H9 (cell line): Measurements from ENCODE around the gene CEP55. TPM values are rescaled to one million over a fixed set of nuclear protein-coding genes. Genes with fewer than 3 reads are reported as not detected.

ENCODE experiments used
- DNase-seq: peaks from one replicate; pipeline ENCODE4 v3.0.0-alpha.2; 2017
- H2AFZ ChIP-seq: one replicate; pipeline ENCODE4 v1.6.1; 2013; ENCODE audit warnings: mild to moderate bottlenecking, low read length, control low read depth, moderate library complexity
- H2AK5ac ChIP-seq: 2 replicates; pipeline ENCODE4 v1.6.1; 2013; ENCODE audit warnings: low read length, control low read depth, mixed read lengths; ENCODE audit not compliant: insufficient read length
- H2BK120ac ChIP-seq: one replicate; pipeline ENCODE4 v1.6.1; 2013; ENCODE audit warnings: low read depth, mild to moderate bottlenecking, low read length, control low read depth, inconsistent platforms; ENCODE audit not compliant: poor library complexity, severe bottlenecking
- H2BK12ac ChIP-seq: 2 replicates; pipeline ENCODE4 v1.6.1; 2013; ENCODE audit warnings: low read length, control low read depth, mixed read lengths, low read depth; ENCODE audit not compliant: insufficient read length
- H2BK15ac ChIP-seq: 2 replicates; pipeline ENCODE4 v1.6.1; 2013; ENCODE audit warnings: low read depth, low read length, control low read depth
- H2BK20ac ChIP-seq: one replicate; pipeline ENCODE4 v1.6.1; 2013; ENCODE audit warnings: low read depth, mild to moderate bottlenecking, low read length, control low read depth, inconsistent platforms; ENCODE audit not compliant: poor library complexity, severe bottlenecking
- H2BK5ac ChIP-seq: 2 replicates; pipeline ENCODE4 v1.6.1; 2013; ENCODE audit warnings: low read length, control low read depth, mixed read lengths; ENCODE audit not compliant: insufficient read length
- H3K14ac ChIP-seq: 2 replicates; pipeline ENCODE4 v1.6.1; 2013; ENCODE audit warnings: low read length, control low read depth; ENCODE audit not compliant: insufficient read depth
- H3K18ac ChIP-seq: 2 replicates; pipeline ENCODE4 v1.6.1; 2013; ENCODE audit warnings: low read depth, mild to moderate bottlenecking, mixed read lengths, low read length, control low read depth; ENCODE audit not compliant: insufficient read length
- H3K23ac ChIP-seq: 2 replicates; pipeline ENCODE4 v1.6.1; 2013; ENCODE audit warnings: low read length, control low read depth, mixed read lengths, low read depth; ENCODE audit not compliant: insufficient read length
- H3K23me2 ChIP-seq: 2 replicates; pipeline ENCODE4 v1.6.1; 2013; ENCODE audit warnings: low read depth, mild to moderate bottlenecking, mixed read lengths, low read length, control low read depth; ENCODE audit not compliant: insufficient read length, poor library complexity, severe bottlenecking
- H3K27ac ChIP-seq: 2 replicates; pipeline ENCODE4 v1.5.1; 2013; ENCODE audit warnings: low read length, control low read depth, mixed read lengths, low read depth; ENCODE audit not compliant: insufficient read length
- H3K27me3 ChIP-seq: 2 replicates; pipeline ENCODE4 v1.6.1; 2013; ENCODE audit warnings: low read length, control low read depth, inconsistent platforms; ENCODE audit not compliant: insufficient read depth
- H3K4ac ChIP-seq: 2 replicates; pipeline ENCODE4 v1.6.1; 2013; ENCODE audit warnings: low read depth, mild to moderate bottlenecking, control low read depth, inconsistent platforms, low read length, moderate library complexity
- H3K4me1 ChIP-seq: 2 replicates; pipeline ENCODE4 v1.6.1; 2013; ENCODE audit warnings: low read length, control low read depth, inconsistent platforms; ENCODE audit not compliant: insufficient read depth
- H3K4me2 ChIP-seq: 2 replicates; pipeline ENCODE4 v1.6.1; 2013; ENCODE audit warnings: low read length, control low read depth, mixed read lengths; ENCODE audit not compliant: insufficient read length, insufficient read depth
- H3K56ac ChIP-seq: 2 replicates; pipeline ENCODE4 v1.6.1; 2013; ENCODE audit warnings: low read depth, mild to moderate bottlenecking, mixed read lengths, low read length, control low read depth; ENCODE audit not compliant: insufficient read length
- H3K79me1 ChIP-seq: 2 replicates; pipeline ENCODE4 v1.6.1; 2013; ENCODE audit warnings: low read depth, mild to moderate bottlenecking, moderate library complexity, low read length, control low read depth, inconsistent platforms; ENCODE audit not compliant: insufficient read depth, poor library complexity, severe bottlenecking
- H3K79me2 ChIP-seq: 2 replicates; pipeline ENCODE4 v1.6.1; 2013; ENCODE audit warnings: low read length, control low read depth, inconsistent platforms; ENCODE audit not compliant: insufficient read depth
- H3K9ac ChIP-seq: 2 replicates; pipeline ENCODE4 v1.6.1; 2013; ENCODE audit warnings: low read length, control low read depth, mixed read lengths; ENCODE audit not compliant: insufficient read length; ENCODE audit errors: extremely low read depth
- H3K9me3 ChIP-seq: one replicate; pipeline ENCODE4 v1.6.1; 2013; ENCODE audit warnings: low read depth, low read length, inconsistent platforms; ENCODE audit not compliant: control insufficient read depth
- H3T11ph ChIP-seq: one replicate; pipeline ENCODE4 v1.6.1; 2013; ENCODE audit warnings: mild to moderate bottlenecking, low read length, control low read depth, inconsistent platforms
- H4K20me1 ChIP-seq: one replicate; pipeline ENCODE4 v1.6.1; 2013; ENCODE audit not compliant: control insufficient read depth, insufficient read length, insufficient read depth
- H4K5ac ChIP-seq: 2 replicates; pipeline ENCODE4 v1.6.1; 2013; ENCODE audit warnings: low read depth, mild to moderate bottlenecking, mixed read lengths, low read length, control low read depth; ENCODE audit not compliant: insufficient read length
- H4K8ac ChIP-seq: replicated peaks from 2 replicates; pipeline ENCODE4 v1.6.1; 2013; ENCODE audit warnings: low read length, control low read depth, mixed read lengths, low read depth; ENCODE audit not compliant: insufficient read length
- H4K91ac ChIP-seq: 2 replicates; pipeline ENCODE4 v1.6.1; 2013; ENCODE audit warnings: low read depth, mild to moderate bottlenecking, moderate library complexity, mixed read lengths, low read length, control low read depth; ENCODE audit not compliant: insufficient read length
- H3K27ac Mint-ChIP-seq, 3 experiments: 2 replicates in 2 of 3; 3 replicates in 1 of 3; pipeline ENCODE4 v1.8.0; 2020 to 2021; ENCODE audit warnings: mixed read lengths in 3 of 3, mild to moderate bottlenecking in 1 of 3, moderate library complexity in 1 of 3
- H3K27me3 Mint-ChIP-seq: 2 replicates; pipeline ENCODE4 v1.8.0; 2021; ENCODE audit warnings: low read depth, mild to moderate bottlenecking, moderate library complexity, mixed read lengths
- H3K36me3 Mint-ChIP-seq, 3 experiments: 2 replicates in 2 of 3; 3 replicates in 1 of 3; pipeline ENCODE4 v1.8.0; 2020 to 2021; ENCODE audit warnings: low read depth in 3 of 3, mixed read lengths in 3 of 3; ENCODE audit not compliant: insufficient read depth in 1 of 3
- H3K4me1 Mint-ChIP-seq, 2 experiments: 2 replicates each; pipeline ENCODE4 v1.8.0; 2020; ENCODE audit warnings: mixed read lengths in 2 of 2
- H3K4me3 Mint-ChIP-seq, 2 experiments: 2 replicates in 1 of 2; 3 replicates in 1 of 2; pipeline ENCODE4 v1.8.0; 2020 to 2021; ENCODE audit warnings: mild to moderate bottlenecking in 2 of 2, mixed read lengths in 2 of 2, moderate library complexity in 1 of 2
- H3K9me3 Mint-ChIP-seq, 2 experiments: 2 replicates in 1 of 2; 3 replicates in 1 of 2; pipeline ENCODE4 v1.8.0; 2020; ENCODE audit warnings: mild to moderate bottlenecking in 2 of 2, mixed read lengths in 2 of 2, moderate library complexity in 1 of 2
- WGBS: extraction: QIAGEN DNeasy Blood & Tissue Kit; methylation state at CpG from one replicate; pipeline ENCODE4 v1.1.7; 2013; ENCODE audit warnings: missing lambda C conversion rate, low lambda C conversion rate, mixed read lengths; ENCODE audit not compliant: insufficient read length; ENCODE audit errors: extremely low coverage; 5-methylcytosine and 5-hydroxymethylcytosine counted together
- total RNA-seq: library from RNA; stranded (reverse); gene quantifications from 2 replicates; pipeline ENCODE4 v1.2.1, GENCODE V29; 2021
- TF ChIP-seq, protein P1 (sequence below): fragments of 200-600 bp; sonication (generic); conservative IDR thresholded peaks from 3 replicates; pipeline ENCODE4 v1.8.0; 2021; ENCODE audit warnings: antibody characterized with exemption, mild to moderate bottlenecking

Gene CEP55
- total RNA-seq, 1 experiment from 2014 or later: 17.8 TPM

- H3K4me1 ChIP-seq: no peaks in the 10 kb centered on the region
- H4K8ac ChIP-seq: no peak overlapping the region
- no peak for DNase-seq
- H4K20me1 ChIP-seq: no peaks in the 10 kb centered on the region
- H3K4ac ChIP-seq: no peak overlapping the region
- no peaks in the 10 kb centered on the region for H3K79me2 ChIP-seq
- H2BK12ac ChIP-seq: no peak overlapping the region
- H2BK15ac ChIP-seq: no peak overlapping the region
- peaks cover 17 to 63% (median 54%) of the 10 kb centered on the region in 3 experiments; a peak in 6 of 7 replicates for H3K36me3 Mint-ChIP-seq
- no peak overlapping the region for H3K27ac Mint-ChIP-seq
- WGBS: 100% methylated on average over 1 of the region's 1 CpG
- H3K27me3 ChIP-seq: no peaks in the 10 kb centered on the region
- TF ChIP-seq, protein P1, sequence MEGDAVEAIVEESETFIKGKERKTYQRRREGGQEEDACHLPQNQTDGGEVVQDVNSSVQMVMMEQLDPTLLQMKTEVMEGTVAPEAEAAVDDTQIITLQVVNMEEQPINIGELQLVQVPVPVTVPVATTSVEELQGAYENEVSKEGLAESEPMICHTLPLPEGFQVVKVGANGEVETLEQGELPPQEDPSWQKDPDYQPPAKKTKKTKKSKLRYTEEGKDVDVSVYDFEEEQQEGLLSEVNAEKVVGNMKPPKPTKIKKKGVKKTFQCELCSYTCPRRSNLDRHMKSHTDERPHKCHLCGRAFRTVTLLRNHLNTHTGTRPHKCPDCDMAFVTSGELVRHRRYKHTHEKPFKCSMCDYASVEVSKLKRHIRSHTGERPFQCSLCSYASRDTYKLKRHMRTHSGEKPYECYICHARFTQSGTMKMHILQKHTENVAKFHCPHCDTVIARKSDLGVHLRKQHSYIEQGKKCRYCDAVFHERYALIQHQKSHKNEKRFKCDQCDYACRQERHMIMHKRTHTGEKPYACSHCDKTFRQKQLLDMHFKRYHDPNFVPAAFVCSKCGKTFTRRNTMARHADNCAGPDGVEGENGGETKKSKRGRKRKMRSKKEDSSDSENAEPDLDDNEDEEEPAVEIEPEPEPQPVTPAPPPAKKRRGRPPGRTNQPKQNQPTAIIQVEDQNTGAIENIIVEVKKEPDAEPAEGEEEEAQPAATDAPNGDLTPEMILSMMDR: no peak
- H3K23ac ChIP-seq: no peak overlapping the region
- no peaks in the 10 kb centered on the region for H3K27me3 Mint-ChIP-seq
- no peak overlapping the region for H2BK120ac ChIP-seq
- no peak overlapping the region for H3K27ac ChIP-seq
- no peaks in the 10 kb centered on the region for H3K9me3 ChIP-seq
- H3K4me2 ChIP-seq: no peak overlapping the region
- peaks cover 6 to 7% of the 10 kb centered on the region in 2 experiments for H3K4me1 Mint-ChIP-seq
- H3K23me2 ChIP-seq: no peaks in the 10 kb centered on the region
- no peak overlapping the region for H2BK5ac ChIP-seq
- no peak overlapping the region for H3K56ac ChIP-seq
- no peaks in the 10 kb centered on the region for H3K79me1 ChIP-seq
- H3K9ac ChIP-seq: no peak overlapping the region
- no peak overlapping the region for H2AK5ac ChIP-seq
- H3K4me3 Mint-ChIP-seq: no peak overlapping the region
- no peak overlapping the region for H4K91ac ChIP-seq
- H2AFZ ChIP-seq: no peak overlapping the region
- no peak overlapping the region for H3T11ph ChIP-seq
- no peak overlapping the region for H2BK20ac ChIP-seq
- no peaks in the 10 kb centered on the region for H3K9me3 Mint-ChIP-seq
- H4K5ac ChIP-seq: no peak overlapping the region
- no peak overlapping the region for H3K18ac ChIP-seq
- no peak overlapping the region for H3K14ac ChIP-seq
Measured at GRCh38 chr10:93512565-93512964, 16.2 kb downstream of the CEP55 start.
